Measurements from ENCODE around the gene TIMP3. TPM values are rescaled to one million over a fixed set of nuclear protein-coding genes. Genes with fewer than 3 reads are reported as not detected.

The TIMP3 gene
- total RNA-seq, 6 donors from 2014 or later: 196 to 659 (median 531) TPM

- H3K9me3 ChIP-seq: no peaks in the 10 kb centered on the region
These were observed 15.5 kb upstream of the TIMP3 start for GRCh38 chr22:32786027-32786418.

GRCh38 chr22:32788904-32789624, 12.4 kb upstream of the TIMP3 start:
- ATAC-seq (ENCODE audit: low FRiP score in 2 of 2): peak; percentile 23 to 64
- Histone ChIP-seq H3K27ac (peak overlapping the region in 3 of 4 donors; percentile 54 to 74 (median 55)), H3K9me3 (no peaks in the 10 kb centered on the region), H3K27me3 (no peaks in the 10 kb centered on the region), H3K4me3 (no peak overlapping the region), H3K36me3 (no peaks in the 10 kb centered on the region), H3K4me1 (peaks cover 4 to 14% (median 8%) of the 10 kb centered on the region in 4 donors)
- no peak for TF ChIP-seq POLR2A (IDR thresholded peaks at IDR 0.05)
- no peak for TF ChIP-seq POLR2AphosphoS5 (IDR thresholded peaks at IDR 0.05)
- TF ChIP-seq EP300 (IDR thresholded peaks at IDR 0.05): no peak
- TF ChIP-seq, protein P1, sequence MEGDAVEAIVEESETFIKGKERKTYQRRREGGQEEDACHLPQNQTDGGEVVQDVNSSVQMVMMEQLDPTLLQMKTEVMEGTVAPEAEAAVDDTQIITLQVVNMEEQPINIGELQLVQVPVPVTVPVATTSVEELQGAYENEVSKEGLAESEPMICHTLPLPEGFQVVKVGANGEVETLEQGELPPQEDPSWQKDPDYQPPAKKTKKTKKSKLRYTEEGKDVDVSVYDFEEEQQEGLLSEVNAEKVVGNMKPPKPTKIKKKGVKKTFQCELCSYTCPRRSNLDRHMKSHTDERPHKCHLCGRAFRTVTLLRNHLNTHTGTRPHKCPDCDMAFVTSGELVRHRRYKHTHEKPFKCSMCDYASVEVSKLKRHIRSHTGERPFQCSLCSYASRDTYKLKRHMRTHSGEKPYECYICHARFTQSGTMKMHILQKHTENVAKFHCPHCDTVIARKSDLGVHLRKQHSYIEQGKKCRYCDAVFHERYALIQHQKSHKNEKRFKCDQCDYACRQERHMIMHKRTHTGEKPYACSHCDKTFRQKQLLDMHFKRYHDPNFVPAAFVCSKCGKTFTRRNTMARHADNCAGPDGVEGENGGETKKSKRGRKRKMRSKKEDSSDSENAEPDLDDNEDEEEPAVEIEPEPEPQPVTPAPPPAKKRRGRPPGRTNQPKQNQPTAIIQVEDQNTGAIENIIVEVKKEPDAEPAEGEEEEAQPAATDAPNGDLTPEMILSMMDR (IDR thresholded peaks at IDR 0.05): no peak
- peak in 1 of 2 donors; percentile 75 for DNase-seq
- 47 to 55% methylated on average over 6 of the region's 6 CpGs for WGBS, 2 donors

More at GRCh38 chr22:32786027-32786418, 15.5 kb upstream of the TIMP3 start:
- no peak for DNase-seq
- H3K27ac ChIP-seq: no peak overlapping the region
- TF ChIP-seq POLR2AphosphoS5 (IDR thresholded peaks at IDR 0.05): no peak
- TF ChIP-seq, protein P1 (IDR thresholded peaks at IDR 0.05): no peak
- no peak for TF ChIP-seq EP300 (IDR thresholded peaks at IDR 0.05)
- no peak for TF ChIP-seq POLR2A (IDR thresholded peaks at IDR 0.05)
- no peak for ATAC-seq (ENCODE audit: low FRiP score in 2 of 2)
- WGBS, 2 donors: 93 to 95% methylated on average over 2 of the region's 2 CpGs
- H3K36me3 ChIP-seq: no peaks in the 10 kb centered on the region
- H3K4me1 ChIP-seq: peaks cover 4 to 14% (median 8%) of the 10 kb centered on the region in 4 donors
- H3K4me3 ChIP-seq: no peak overlapping the region
- no peaks in the 10 kb centered on the region for H3K27me3 ChIP-seq

- no peak overlapping the region for H3K4me3 ChIP-seq
- WGBS, 2 donors: 79 to 85% methylated on average over 9 of the region's 9 CpGs
- no peaks in the 10 kb centered on the region for H3K27me3 ChIP-seq
- no peak for ATAC-seq (ENCODE audit: low FRiP score in 2 of 2)
- H3K36me3 ChIP-seq: no peaks in the 10 kb centered on the region
- no peak for DNase-seq
- H3K27ac ChIP-seq: peak overlapping the region in 3 of 4 donors; percentile 54 to 74 (median 55)
- H3K9me3 ChIP-seq: no peaks in the 10 kb centered on the region
- H3K4me1 ChIP-seq: peaks cover 4 to 14% (median 8%) of the 10 kb centered on the region in 4 donors
- TF ChIP-seq EP300 (IDR thresholded peaks at IDR 0.05) (no peak), POLR2A (IDR thresholded peaks at IDR 0.05) (no peak), POLR2AphosphoS5 (IDR thresholded peaks at IDR 0.05) (no peak)
- TF ChIP-seq, protein P1 (IDR thresholded peaks at IDR 0.05): no peak
These were observed 11.5 kb upstream of the TIMP3 start for GRCh38 chr22:32789797-32790620.

DNA sequence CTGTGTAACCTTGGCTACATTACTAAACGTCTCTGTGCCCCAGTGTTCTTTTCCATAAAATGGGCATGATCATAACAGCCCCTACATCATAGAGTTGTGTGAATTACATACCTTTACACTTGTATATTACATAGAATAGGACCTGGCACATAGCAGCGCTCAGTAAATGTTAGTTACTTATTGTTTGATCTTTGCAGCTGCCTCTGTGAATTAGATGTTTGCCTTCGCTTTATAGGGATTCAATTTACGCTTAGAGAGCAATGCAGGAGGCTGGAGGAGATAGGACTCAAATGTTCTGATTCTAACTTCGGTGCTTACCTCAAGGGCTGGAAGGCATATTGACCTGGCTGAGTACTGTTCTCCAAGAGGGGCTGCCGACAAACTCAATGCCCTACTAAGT, 10.4 kb upstream of the TIMP3 start:
- Histone ChIP-seq H3K27ac (no peak overlapping the region), H3K36me3 (no peaks in the 10 kb centered on the region), H3K4me3 (no peak overlapping the region), H3K4me1 (peaks cover 4 to 14% (median 8%) of the 10 kb centered on the region in 4 donors), H3K9me3 (no peaks in the 10 kb centered on the region), H3K27me3 (no peaks in the 10 kb centered on the region)
- TF ChIP-seq POLR2A (IDR thresholded peaks at IDR 0.05): no peak
- no peak for TF ChIP-seq POLR2AphosphoS5 (IDR thresholded peaks at IDR 0.05)
- TF ChIP-seq, protein P1 (IDR thresholded peaks at IDR 0.05): no peak
- TF ChIP-seq EP300 (IDR thresholded peaks at IDR 0.05): no peak
- no peak for DNase-seq
- 88 to 95% methylated on average over 6 of the region's 6 CpGs for WGBS, 2 donors
- no peak for ATAC-seq (ENCODE audit: low FRiP score in 2 of 2)

Measured in upper lobe of left lung (tissue), 6 donors.